Stomach (tissue), 4 donors: Measurements from ENCODE around the gene UPK3B.
"Not testable (repeated sequence)": the region's sequence is repeated elsewhere in the genome, so short reads cannot be mapped to it uniquely, and the experiment has no call there.

Experiments
- CTCF ChIP-seq, 7 experiments: fragments of 450-650 bp in 4 of 7; fragments of 200-600 bp in 3 of 7; sonication (generic) in 3 of 7; IDR thresholded peaks; one replicate each; pipeline ENCODE4 v1.5.1; 2016 to 2019; ENCODE audit warnings: antibody characterized with exemption in 7 of 7, control low read depth in 2 of 7, mild to moderate bottlenecking in 1 of 7
- POLR2AphosphoS5 ChIP-seq, 3 donors: sonication (generic); formaldehyde crosslinking; IDR thresholded peaks; one replicate each; pipeline ENCODE4 v1.6.1; 2016; ENCODE audit warnings: antibody characterized with exemption in 3 of 3

DNA sequence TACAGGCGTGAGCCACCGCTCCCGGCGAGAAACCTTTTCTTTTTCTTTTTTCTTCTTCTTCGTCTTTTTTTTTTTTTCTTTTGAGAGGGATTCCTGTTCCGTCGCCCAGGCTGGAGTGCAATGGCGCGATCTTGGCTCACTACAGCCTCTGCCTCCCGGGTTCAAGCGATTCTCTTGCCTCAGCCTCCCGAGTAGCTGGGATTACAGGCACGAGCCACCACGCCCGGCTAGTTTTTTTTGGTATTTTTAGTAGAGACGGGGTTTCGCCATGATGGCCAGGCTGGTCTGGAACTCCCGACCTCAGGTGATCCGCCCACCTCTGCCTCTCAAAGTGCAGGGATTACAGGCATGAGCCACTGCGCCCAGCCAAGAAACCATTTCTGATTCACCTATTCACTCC is 49.6 kb upstream of the UPK3B start:
- not testable (repeated sequence) for TF ChIP-seq CTCF, POLR2AphosphoS5 (IDR thresholded peaks at IDR 0.05)
